ENCODE data around the gene CHIC2. TPM values are rescaled to one million over a fixed set of nuclear protein-coding genes. Genes with fewer than 3 reads are reported as not detected.

Gene CHIC2
- total RNA-seq, 1 experiment from 2014 or later: 10.8 TPM

GRCh38 chr4:54099748-54100574, 35.6 kb upstream of the CHIC2 start, which contains the start of gene GSX2:
TSS of gene GSX2 (plus strand) at chr4:54100163. CDS start at chr4:54100345, 182 bp downstream.
- H3K4me3 ChIP-seq (replicated peaks in 1 of 2; ENCODE audit: low read depth in 1 of 2, low read length in 2 of 2): no peak within 1 kb of the TSS
- no peak for ATAC-seq
- no peak within 1 kb of the TSS for H2AFZ ChIP-seq (ENCODE audit: low read depth, low read length, poor library complexity, severe bottlenecking)
- CTCF ChIA-PET: interaction anchor here (0.6 kb wide), 1 partner anchor 20 kb away, joined by 3 read pairs; no protein-coding TSS in a partner anchor
- BruUV-seq (replicated peaks): no TSS peak
- RAD21 ChIA-PET (ENCODE audit: low non-redundant PET in 1 of 2, low total read pairs in 2 of 2, uncharacterized antibody in 2 of 2, unreplicated experiment in 2 of 2): no interaction called here
- H3K36me3 ChIP-seq (ENCODE audit: control insufficient read depth in 1 of 2, insufficient read depth in 2 of 2, low read length in 2 of 2): no peaks in the 10 kb centered on the region
- no peaks in the 10 kb centered on the region for H3K9me2 ChIP-seq (ENCODE audit: insufficient read depth)
- no peaks in the 10 kb centered on the region for H3K79me2 ChIP-seq (ENCODE audit: insufficient read depth, low read length)
- H3K4me2 ChIP-seq (ENCODE audit: low read length): no peak within 1 kb of the TSS
- DNase-seq (ENCODE audit: low read depth, low spot score): no peak
- POLR2A ChIA-PET: no interaction called here
- peaks cover 30% of the 10 kb centered on the region for H3K27me3 ChIP-seq (ENCODE audit: insufficient read depth, low read length)
- no peaks in the 10 kb centered on the region for H4K20me1 ChIP-seq (ENCODE audit: insufficient read depth)
- no peaks in the 10 kb centered on the region for H3K4me1 ChIP-seq (ENCODE audit: control insufficient read depth in 1 of 2, insufficient read depth in 2 of 2, low read length in 2 of 2)
- intact Hi-C loops (cut with micrococcal nuclease): no loop called here
- H3K9me3 ChIP-seq (ENCODE audit: control insufficient read depth in 1 of 2, insufficient read depth in 1 of 2, low read depth in 1 of 2, low read length in 2 of 2): no peaks in the 10 kb centered on the region
- TF ChIP-seq SIN3A (IDR thresholded peaks at IDR 0.05; ENCODE audit: low read depth): no peak
- no peak for TF ChIP-seq POLR2A (IDR thresholded peaks at IDR 0.05; ENCODE audit: borderline replicate concordance, extremely low read depth, insufficient read depth, insufficient read length)
- no peak within 1 kb of the TSS for H3K27ac ChIP-seq (ENCODE audit: low read depth, low read length)
- no peak within 1 kb of the TSS for H3K9ac ChIP-seq (ENCODE audit: low read length)

DNA sequence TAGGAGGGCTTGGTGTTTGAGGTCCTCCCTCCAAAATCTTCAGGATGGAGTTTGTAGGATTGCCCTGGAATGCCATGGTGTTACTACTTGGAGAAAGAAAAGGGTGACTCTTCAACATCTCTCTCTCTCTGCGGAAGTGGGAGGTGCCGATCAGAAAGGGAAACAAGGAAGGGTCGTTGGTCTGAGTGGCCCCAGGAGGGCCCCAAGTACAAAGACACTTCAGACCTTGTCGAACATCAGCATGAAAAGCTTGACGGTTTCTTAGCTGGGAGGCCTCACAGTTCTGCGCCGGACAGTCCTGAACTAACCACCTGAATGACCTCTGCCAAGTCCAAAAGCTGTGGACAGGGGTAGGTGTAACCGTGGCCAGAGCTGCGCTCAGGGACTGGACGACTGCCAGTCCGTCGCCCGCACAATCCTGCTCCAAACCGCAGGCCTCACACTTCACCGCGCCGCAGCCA, 34.9 kb upstream of the CHIC2 start:
- no peak overlapping the region for H3K4me2 ChIP-seq (ENCODE audit: low read length)
- POLR2A ChIA-PET: no interaction called here

More for the DNA sequence above, 34.9 kb upstream of the CHIC2 start:
- H3K27ac ChIP-seq (ENCODE audit: low read depth, low read length): no peak overlapping the region
- no peaks in the 10 kb centered on the region for H3K9me3 ChIP-seq (ENCODE audit: control insufficient read depth in 1 of 2, insufficient read depth in 1 of 2, low read depth in 1 of 2, low read length in 2 of 2)
- H3K4me3 ChIP-seq (replicated peaks in 1 of 2; ENCODE audit: low read depth in 1 of 2, low read length in 2 of 2): no peak overlapping the region
- CTCF ChIA-PET: interaction anchor here (0.6 kb wide), 1 partner anchor 20 kb away, joined by 3 read pairs; no protein-coding TSS in a partner anchor
- no TSS peak for BruUV-seq (replicated peaks)
- RAD21 ChIA-PET (ENCODE audit: low non-redundant PET in 1 of 2, low total read pairs in 2 of 2, uncharacterized antibody in 2 of 2, unreplicated experiment in 2 of 2): no interaction called here
- H2AFZ ChIP-seq (ENCODE audit: low read depth, low read length, poor library complexity, severe bottlenecking): no peak overlapping the region
- H3K9me2 ChIP-seq (ENCODE audit: insufficient read depth): no peaks in the 10 kb centered on the region
- no peaks in the 10 kb centered on the region for H3K4me1 ChIP-seq (ENCODE audit: control insufficient read depth in 1 of 2, insufficient read depth in 2 of 2, low read length in 2 of 2)
- ATAC-seq (no peak), DNase-seq (ENCODE audit: low read depth, low spot score) (no peak)
- H3K79me2 ChIP-seq (ENCODE audit: insufficient read depth, low read length): no peaks in the 10 kb centered on the region
- no peak overlapping the region for H3K9ac ChIP-seq (ENCODE audit: low read length)
- no peaks in the 10 kb centered on the region for H3K36me3 ChIP-seq (ENCODE audit: control insufficient read depth in 1 of 2, insufficient read depth in 2 of 2, low read length in 2 of 2)
- no peak for TF ChIP-seq ZNF274 (IDR thresholded peaks at IDR 0.05; ENCODE audit: low read depth, low read length)
- no peak for TF ChIP-seq ZBTB33 (IDR thresholded peaks at IDR 0.05; ENCODE audit: extremely low read depth, insufficient replicate concordance, low read length)
- no peak for TF ChIP-seq EZH2 (IDR thresholded peaks at IDR 0.05)
- no peak for TF ChIP-seq ZFX (IDR thresholded peaks at IDR 0.05)
- TF ChIP-seq JUND (IDR thresholded peaks at IDR 0.05): no peak
- no peak for TF ChIP-seq SRF (IDR thresholded peaks at IDR 0.05; ENCODE audit: low read depth)
- no peak for TF ChIP-seq MAX (IDR thresholded peaks at IDR 0.05)
- TF ChIP-seq ATF3 (IDR thresholded peaks at IDR 0.05): no peak
- no peak for TF ChIP-seq EGR1 (IDR thresholded peaks at IDR 0.05; ENCODE audit: low read depth)
- no peak for TF ChIP-seq POLR2AphosphoS5 (IDR thresholded peaks at IDR 0.05; ENCODE audit: low read depth, low read length)
- TF ChIP-seq, protein P1, sequence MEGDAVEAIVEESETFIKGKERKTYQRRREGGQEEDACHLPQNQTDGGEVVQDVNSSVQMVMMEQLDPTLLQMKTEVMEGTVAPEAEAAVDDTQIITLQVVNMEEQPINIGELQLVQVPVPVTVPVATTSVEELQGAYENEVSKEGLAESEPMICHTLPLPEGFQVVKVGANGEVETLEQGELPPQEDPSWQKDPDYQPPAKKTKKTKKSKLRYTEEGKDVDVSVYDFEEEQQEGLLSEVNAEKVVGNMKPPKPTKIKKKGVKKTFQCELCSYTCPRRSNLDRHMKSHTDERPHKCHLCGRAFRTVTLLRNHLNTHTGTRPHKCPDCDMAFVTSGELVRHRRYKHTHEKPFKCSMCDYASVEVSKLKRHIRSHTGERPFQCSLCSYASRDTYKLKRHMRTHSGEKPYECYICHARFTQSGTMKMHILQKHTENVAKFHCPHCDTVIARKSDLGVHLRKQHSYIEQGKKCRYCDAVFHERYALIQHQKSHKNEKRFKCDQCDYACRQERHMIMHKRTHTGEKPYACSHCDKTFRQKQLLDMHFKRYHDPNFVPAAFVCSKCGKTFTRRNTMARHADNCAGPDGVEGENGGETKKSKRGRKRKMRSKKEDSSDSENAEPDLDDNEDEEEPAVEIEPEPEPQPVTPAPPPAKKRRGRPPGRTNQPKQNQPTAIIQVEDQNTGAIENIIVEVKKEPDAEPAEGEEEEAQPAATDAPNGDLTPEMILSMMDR (IDR thresholded peaks at IDR 0.05 in 2 of 3, conservative IDR thresholded peaks at IDR 0.05 in 1 of 3; ENCODE audit: borderline replicate concordance in 1 of 3, insufficient read depth in 1 of 3, low read depth in 2 of 3, low read length in 2 of 3): no peak
- H4K20me1 ChIP-seq (ENCODE audit: insufficient read depth): no peaks in the 10 kb centered on the region
- intact Hi-C loops (cut with micrococcal nuclease): no loop called here
- H3K27me3 ChIP-seq (ENCODE audit: insufficient read depth, low read length): peaks cover 30% of the 10 kb centered on the region
